T follicular helper cell (primary cell): ENCODE data around the gene TMEM9.

Experiments
- DNase-seq: peaks from one replicate; pipeline ENCODE4 v3.0.0-alpha.2; 2020; ENCODE audit warnings: low read depth

Gene TMEM9

DNA sequence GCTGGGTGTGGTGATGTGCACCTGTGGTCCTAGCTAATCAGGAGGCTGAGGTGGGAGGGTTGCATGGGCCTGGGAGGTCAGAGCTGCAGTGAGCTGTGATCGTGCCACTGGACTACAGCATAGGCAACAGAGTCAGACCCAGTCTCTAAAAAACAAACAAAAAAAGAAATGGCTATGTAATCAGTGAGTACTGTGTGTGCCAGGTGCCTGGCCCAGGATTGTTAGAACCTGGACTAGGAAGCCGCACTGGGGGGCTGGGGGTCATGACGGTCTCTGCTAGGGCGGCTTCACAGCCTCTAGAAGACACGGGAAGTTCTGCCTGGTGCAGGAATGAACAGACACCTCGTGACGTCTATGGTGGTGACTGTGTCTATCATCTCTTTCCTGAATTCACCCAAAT, 8.5 kb downstream of the TMEM9 start:
- DNase-seq = no peak

DNA sequence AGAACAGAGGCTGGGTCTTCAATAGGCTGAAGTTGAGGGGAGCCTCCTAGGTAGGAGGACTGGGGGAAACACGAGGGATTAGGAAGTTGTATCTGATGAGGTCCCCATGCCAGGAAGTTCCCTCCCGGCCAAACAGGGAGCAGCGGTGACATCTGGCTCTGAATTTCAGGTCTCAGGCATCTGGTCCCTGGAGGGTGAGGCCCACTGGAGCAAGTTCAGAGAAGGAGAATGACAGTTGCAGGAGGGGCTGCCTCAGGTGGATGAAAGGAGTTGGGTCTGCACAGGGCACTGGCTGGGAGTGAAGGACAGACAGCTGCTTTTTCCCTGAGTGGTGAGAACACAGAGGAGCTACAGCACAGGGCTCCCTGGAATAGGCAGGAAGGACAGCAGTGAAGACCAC, 9.1 kb downstream of the TMEM9 start:
- DNase-seq = no peak

DNA sequence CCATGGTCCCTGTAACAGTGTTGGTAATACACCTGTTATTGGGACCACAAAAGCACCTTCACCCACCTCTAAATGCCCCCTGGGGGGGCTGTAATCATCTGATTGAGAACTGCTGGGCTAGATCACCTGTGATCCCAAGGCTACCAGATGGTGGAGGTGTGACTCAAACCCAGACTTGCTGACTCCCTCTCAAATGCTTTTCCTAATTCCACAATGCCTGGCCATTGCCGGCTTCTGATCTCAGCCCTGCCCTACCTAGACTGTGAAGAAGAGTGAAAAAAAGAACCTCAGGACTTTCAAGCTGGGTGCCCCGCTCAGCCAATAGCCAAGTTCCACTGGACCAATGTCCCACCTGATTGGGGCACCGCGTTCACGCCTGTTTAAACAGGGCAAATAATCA, 9.6 kb downstream of the TMEM9 start:
- no peak for DNase-seq

DNA sequence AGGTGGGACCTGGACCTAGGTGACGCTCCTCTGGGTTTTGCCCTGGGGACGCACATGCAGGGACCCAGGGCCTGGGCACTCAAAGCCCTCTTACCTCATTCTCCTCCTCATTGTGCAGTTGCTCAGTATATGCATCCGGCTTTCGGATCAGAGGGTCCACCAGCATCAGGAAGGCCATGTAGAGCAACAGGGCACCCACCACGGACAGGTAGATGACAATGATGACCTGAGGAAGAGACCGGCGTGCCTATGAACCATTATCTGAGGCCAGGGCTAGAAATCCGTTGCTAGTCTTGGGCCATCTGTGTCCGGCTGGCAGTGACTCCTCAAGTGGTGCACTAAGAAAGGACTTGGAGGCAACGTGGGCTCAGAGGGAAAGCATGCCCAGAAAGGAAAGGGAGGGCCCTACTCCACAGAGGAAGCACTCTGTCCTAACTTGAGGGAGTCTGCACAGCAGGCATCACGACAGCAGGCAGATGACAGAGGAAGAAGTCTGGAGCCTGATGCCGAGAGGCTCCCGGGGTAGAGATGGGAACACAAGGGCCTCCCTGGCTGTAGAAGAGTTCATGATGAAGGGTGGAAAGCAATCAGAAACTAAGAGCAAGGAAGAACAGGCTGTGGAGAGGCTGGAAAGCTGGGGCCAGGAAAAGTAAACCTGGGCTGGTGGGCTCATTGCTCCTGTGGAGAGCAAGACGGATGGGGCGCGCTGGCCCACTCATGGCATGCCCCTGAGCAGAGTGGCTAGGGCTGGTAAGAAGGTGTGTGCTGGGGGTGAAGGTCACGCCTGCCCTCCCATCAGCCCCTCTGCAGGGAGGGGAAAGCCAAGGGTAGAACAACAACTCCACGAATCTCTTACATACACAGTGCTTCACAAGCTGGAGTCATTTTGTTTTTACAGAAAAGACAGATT, 10.3 kb downstream of the TMEM9 start:
- no peak for DNase-seq

DNA sequence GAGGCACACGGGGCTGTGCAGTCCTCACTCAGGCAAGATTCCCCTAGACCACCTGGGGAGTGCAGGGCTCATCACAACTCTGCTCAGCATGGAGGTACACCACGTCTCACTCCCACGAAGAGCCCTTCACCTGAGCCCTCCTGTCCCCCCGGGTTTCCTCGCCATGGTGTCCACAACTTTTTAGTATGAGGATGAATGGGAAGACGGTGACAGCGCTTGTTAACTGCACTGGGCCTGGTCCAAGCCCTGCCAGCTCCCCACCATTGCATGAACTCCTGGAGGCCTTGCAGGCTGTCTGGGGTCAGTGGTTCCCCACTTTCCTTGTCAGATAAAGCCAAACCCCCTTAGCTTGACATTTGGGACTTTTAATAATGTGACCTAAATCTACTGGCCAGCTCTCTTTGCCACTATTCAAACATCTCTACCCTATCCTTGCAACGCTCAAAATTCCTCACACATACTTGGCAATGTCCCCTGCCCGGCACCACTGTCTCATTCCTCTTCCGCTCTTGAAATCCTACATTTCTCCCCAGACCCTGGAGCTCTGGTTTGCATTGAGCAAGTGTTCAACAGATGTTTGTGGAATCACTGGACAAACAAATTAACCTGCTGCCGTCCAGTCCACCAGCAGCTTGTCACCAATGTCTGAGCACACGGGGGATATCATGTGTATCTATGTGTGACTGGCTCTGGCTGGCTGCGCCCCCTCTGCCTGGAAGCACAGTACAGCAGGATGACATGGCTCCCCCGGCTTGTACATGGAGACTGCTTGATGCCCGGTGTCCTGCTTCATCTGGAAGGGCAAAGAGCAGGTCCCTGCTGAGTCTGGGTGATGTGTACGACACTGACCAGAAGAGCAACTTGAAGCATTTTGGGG, 11.2 kb downstream of the TMEM9 start:
- DNase-seq = no peak

DNA sequence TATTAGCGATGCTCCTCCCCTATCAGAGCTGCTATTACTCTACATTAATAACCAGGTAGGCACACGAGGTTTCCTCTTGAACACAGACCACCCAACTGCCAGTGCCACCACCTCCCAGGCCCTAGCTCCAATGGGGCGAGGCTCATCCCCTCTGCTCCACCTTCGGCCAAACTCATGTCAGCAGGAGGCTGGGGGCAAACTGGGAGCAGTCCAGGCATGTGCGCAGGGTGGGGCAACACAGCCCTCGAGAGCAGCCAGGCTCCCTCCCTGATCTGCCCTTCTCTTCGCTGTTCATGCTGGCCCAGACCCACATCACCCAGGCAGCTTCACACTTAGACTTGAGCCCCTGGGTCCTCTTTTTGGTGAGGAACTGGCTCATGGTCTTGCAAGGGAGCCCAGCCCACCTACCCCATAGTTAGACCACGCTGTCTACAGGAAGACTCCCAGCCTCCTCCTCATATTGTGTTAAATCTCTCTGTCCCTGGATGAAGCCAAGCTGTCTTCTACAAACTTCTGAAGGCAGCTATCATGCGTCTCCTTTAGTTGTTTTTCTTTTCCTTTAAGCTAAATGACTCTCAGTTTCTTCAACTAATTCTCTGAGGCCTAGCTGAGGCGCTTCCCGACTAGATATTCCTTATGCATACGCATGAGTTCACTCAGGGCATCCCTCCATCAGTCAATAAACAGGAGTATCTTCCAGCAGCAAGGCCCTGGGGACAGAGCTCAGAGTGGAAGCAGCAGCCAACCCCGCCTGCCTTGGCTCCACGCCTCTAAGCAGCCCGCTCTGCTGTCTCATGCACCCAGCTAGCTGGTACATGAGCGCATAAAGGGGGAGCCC, 12.0 kb downstream of the TMEM9 start:
- no peak for DNase-seq

DNA sequence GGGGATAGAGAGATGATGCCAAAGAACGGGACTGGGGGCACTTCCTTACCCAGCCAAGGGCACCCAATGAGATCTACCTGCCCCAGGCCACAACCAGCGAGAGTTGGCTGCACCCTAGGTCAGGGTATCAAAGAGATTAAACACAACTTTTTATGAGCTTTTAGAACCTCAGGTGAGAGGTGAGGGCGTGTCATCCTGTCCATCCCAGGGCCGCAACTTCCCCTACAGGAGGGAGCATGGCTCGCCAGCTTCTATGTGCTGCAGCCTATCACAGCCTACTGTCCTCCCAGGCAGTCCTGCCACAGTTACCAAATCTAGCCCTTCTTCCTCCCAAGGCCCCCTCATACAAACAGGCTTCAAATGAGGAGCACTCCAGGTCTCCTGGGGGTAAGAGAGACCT, 12.9 kb downstream of the TMEM9 start:
- DNase-seq = no peak

DNA sequence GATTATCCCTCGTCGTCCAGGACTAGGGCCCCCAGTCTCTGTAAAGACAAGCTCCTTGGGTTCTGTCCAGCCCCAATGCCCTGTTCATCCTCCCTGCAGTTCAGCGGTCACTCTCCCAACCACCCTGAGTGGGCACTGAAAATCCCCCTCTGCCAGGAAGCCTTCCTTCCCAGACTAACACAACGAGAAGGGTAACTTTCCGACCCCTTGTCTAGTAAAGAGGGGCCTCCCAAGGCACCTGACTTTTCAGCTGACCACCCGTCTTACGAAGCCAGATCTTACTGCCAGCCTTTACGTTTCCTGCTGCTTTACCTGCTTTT, 13.4 kb downstream of the TMEM9 start:
- DNase-seq = no peak

DNA sequence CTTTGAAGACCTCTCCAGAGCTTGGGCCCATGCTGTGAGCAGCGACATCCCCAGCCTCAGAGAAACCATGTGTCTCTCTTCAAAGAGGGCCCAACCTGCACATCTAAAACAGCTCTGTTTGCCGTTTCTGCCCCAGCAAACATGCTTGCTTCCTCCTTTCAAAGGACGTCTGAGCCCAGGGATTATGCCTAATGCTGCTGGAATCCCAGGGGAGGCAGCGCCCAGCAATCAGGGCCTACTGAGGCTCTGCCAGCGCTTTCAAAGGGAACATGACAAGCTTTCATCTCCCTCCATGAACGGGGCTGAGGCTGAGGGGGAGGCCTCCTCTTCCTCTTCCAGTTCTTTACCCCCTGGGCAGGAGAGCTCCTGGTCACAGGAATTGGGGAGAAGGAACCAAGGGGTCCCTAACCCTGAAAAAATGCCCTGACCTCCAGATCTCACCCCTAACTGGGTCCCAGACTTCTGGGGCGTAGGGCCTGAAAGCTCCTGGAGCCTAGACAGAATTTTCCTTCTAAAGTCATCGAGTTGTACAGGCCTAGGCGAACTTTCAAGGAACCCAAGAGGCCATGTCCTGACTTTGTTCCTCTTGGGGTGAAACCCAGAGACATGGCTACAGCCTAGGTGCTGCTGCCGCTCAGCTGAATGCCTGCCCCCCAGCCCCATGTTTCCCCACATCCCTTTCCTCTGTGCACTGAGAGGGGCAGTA, 13.9 kb downstream of the TMEM9 start:
- DNase-seq = no peak

DNA sequence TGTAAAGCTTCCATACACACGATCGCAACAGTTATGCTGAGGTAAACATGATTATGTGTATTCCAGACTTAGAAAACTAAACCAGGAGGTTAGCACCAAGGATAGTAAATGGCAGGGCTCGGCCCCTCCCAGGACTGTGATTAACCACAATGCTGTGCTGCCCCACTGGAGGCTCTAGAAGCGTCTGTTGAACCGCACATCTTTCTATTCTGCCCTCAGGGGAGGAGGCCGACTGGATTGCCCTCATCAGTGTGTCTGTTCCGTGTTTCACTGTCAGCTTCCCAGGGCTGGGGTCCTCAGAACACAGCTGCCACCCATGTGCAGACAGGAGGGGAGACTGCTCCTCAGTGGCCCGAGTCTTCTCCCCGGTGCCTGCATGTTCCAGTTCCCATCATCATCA, 14.5 kb downstream of the TMEM9 start:
- no peak for DNase-seq

DNA sequence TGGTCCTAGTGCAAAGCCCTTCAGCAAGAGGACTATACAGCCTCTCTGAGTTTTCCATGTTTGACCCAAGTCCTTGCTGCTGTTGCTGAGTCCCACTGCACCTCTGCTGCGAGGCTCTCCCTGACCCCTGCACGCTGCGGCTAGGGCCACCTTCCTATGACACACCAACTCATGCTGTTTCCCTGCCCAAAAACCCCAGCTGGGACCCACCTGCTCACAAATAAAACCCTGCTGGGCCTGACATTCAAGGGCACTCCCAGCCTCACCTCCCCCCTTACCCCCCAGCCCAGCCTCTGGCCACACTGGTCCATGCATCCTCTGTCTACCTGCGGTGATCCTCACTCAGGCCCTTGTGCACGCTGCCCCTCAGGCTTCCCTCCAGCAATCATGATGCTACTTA, 15.0 kb downstream of the TMEM9 start:
- DNase-seq = no peak

DNA sequence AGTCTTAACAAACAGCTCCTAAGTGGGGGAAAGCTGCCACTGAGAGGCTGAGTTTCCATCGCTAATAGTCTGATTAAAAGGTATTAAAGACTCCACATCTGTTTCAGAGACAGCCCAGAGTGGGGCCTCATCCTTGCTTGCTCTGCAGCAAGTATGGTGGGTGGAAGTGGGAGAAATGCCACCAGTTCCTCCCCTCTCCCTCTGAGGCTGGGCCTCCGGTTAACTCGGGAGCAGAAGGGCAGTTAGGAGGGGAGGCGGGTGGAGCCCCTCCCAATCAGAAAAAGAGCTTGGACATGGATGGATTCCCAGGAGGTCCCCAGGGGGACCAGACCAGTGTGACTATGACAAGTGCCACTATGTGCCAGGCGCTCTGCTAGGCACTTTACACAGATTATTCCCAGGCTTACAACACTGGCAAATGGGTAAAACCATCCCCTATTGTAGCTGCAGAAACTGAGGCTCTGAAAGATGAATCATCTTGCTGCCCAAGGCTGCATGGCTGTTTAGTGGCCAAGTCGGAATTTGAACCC, 15.9 kb downstream of the TMEM9 start:
- no peak for DNase-seq

DNA sequence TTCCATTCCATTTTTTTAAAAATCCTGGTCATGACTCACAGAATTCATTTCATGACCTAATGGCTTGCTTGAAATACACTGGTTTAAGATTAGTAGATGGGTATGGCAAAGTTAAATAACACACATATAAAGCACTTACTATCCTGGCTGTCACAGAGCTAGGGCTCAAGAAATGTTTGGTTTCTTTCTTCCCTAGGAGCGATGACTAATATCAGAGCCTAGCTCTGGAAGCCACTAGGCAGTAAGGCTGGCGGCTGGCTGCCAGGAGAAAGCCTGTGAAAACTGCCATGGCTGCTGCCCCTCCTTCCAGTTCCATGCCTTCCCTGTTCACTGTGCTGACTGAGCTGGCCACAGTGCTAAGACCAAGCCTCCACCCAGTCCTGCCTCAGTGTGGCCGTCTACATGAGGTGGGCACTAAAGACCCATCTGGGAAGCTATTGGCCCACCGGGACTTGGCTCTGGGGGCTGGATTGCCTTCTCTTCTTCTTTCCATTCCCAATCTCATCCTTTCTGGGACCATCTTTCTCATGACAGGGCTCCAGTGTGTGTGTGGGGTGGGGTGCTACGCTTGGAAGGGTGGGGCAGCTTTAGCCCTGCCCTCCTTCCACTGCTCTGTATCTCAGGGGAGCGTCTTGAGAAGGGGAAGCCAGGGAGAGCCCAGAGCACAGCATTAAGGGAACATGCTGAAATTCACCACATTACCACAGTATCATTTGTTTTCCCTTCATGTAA, 16.5 kb downstream of the TMEM9 start:
- DNase-seq = no peak

DNA sequence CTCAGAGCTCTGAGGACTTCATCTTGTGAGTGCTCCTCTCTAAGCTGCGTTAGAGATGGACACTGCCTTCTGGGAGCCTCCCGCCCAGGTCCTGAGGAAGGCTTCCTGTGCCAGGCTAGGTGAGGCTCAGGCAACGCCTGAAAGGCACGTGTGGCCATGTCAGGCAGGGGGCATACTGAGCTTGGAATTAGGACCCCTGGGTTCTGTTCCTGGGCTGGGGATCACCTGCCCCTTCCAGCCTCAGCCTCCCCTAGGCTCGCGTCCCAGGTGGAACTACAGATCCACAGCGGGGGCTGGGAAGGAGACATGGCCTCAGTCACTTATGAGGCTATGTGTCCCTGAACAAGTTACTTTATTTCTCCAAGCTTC, 17.3 kb downstream of the TMEM9 start:
- DNase-seq = no peak

DNA sequence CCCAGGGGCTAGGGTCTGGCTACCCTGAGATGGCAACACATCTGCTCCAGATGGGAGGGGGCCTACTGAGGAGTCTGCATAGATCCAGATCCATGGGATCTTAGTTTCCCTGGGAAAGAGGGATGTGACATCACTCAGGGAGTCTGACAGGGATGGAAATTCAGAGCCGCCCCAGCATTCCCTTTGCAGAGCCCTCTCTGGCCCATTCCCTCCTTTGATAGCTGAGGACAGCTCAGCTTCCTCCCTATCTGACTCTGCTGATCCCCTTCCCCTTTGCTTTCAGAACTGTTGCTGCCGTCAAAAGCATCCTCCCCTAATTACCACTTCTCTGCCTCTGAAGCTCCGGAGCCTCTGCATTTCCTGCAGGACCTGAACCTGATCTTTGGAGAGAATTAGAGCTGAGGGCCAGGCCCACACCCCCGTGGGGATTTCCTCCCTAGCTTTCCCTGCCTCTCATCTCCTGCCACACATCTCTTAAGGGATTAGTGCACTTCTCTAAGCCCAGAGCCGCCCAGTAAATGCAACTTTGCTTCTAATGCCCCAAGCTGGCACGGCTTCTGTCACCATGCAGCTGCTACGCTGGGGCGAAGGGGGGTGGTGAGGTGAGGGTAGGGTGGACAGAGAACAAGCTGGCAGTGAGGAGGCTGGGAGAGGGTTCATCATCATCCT, 17.8 kb downstream of the TMEM9 start:
- DNase-seq = no peak

DNA sequence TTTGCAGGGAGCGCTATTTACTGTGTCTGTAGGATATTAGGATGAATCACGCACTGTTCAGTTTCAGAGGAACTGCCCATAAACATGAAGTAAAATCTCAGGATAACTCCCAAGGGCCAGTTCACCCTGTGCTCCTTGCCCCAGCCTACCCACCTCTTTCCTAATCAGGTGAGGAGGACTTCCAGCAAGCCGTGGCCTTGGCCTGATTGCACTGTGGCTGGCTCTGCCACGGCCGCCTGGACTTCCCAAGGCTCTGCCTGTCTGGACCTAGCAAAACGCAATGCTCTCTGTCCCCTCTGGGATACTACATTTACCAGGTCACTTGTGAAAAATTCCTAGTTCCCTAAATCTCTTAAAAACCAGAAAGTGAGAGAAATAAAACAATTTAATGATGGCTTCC, 19.9 kb downstream of the TMEM9 start:
- no peak for DNase-seq

DNA sequence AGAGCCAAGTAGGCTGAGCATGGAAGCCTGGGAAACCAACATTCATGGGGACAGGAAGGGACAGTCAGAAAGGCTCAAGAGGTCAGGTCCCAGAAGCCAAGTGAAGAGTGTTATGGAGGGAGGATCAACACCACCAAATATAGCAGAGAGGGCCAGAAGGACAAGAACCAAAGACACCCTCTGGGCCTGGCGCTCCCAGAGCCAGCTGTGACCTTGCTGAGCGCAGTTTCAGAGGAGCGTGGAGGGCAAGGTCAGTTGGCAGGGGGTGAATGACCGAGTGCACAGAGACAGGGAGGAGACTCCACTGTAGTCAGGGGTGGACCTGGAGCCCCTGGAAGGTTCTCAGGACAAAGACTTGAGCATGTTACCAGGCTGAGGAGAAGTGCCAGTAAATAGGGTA, 22.9 kb downstream of the TMEM9 start:
- DNase-seq = no peak

DNA sequence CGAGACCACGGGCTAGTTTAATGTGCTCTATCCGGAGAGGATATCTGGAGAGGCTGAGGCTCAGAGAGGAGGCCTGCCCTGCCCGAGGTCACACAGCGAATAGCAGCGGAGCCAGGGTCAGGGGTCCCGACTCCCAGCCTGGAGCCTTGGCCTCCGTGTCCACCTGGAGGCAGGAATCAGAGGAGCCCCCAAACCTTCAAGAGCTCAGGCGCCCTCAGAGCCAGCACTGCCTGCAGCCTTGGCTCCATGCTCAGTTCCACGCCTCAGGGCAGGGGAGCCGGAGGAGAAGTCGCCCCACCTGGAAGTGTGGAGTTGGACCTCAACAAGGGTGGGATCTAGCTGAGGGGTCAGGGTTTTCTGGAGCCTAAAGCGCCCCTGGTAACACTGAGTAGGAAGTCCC, 25.3 kb downstream of the TMEM9 start:
- DNase-seq = no peak

DNA sequence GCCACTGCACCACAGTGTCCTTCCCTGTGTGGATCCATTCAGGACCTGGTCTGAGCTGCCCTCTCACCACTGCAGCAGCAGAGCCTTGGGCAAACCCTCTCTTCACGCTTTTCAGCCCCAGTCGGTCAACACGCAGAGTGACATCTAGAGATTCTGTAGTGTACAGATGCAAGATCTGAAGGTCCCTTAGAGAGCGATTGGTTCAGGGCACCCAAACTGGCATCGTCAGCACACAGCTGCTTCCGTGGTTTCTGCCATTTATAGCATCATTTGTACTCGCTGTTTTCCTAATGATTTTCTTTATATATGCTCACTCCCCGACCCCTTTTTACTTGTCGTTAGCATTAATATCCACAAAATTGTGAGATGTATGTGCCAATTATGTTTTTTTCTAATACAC, 25.8 kb downstream of the TMEM9 start:
- no peak for DNase-seq

DNA sequence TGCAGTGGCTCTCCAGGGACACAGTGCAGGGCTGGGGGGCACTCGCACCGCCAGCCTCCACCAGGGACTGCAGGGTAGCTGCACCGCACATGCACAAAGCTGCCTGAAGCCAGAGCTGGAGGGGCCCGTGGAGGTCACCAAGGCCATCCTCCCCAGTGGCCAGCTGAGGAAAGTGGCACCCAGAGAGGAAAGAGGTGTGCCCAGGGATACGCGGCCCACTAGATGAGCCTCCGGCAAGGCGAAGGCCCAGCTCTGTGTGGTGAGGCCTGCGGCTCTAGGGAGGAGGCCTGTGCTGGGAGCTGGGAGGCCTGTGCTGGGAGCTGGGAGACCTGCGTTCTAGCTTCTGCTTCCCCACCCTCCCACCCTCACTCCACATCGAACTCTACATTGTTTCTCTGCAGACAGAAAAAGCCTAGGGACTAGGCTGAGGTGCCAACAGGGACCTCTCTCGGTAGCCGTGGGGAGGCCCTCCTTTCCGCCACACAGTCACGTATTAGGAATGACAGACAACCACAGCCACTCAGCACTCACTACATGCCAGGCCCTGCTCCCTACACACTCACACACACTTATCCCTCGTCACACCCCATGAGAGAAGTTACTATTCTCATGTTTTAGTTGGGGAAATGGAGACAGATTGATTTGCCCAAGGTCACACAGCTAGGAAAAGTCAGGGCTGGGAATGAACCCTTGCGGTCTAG, 26.4 kb downstream of the TMEM9 start:
- DNase-seq = no peak
